Measurements from ENCODE around the gene ROR1. TPM values are rescaled to one million over a fixed set of nuclear protein-coding genes. Genes with fewer than 3 reads are reported as not detected.

ROR1 gene
- total RNA-seq, 1 donor = 52.5 TPM

GRCh38 chr1:64139877-64140276 lies 366.1 kb downstream of the ROR1 start:
- Histone ChIP-seq H3K4me1 (ENCODE audit: insufficient read depth, low read length) (peaks cover 40% of the 10 kb centered on the region), H3K79me2 (ENCODE audit: insufficient read depth, low read length) (no peaks in the 10 kb centered on the region), H3K4me3 (ENCODE audit: insufficient read depth, low read length) (no peak overlapping the region), H3K27ac (ENCODE audit: low read depth, low read length) (no peak overlapping the region), H2AFZ (ENCODE audit: low read length) (no peak overlapping the region), H3K27me3 (ENCODE audit: insufficient read depth, low read length) (no peaks in the 10 kb centered on the region), H4K20me1 (ENCODE audit: insufficient read depth, low read length) (no peaks in the 10 kb centered on the region), H3K36me3 (ENCODE audit: insufficient read depth, low read length) (peaks cover 40% of the 10 kb centered on the region), H3K9me3 (ENCODE audit: low read depth, low read length) (no peaks in the 10 kb centered on the region), H3K4me2 (ENCODE audit: insufficient read depth, low read length) (no peak overlapping the region)
- no peak for DNase-seq (ENCODE audit: insufficient read length, low spot score, missing footprints)
- TF ChIP-seq, protein P1, sequence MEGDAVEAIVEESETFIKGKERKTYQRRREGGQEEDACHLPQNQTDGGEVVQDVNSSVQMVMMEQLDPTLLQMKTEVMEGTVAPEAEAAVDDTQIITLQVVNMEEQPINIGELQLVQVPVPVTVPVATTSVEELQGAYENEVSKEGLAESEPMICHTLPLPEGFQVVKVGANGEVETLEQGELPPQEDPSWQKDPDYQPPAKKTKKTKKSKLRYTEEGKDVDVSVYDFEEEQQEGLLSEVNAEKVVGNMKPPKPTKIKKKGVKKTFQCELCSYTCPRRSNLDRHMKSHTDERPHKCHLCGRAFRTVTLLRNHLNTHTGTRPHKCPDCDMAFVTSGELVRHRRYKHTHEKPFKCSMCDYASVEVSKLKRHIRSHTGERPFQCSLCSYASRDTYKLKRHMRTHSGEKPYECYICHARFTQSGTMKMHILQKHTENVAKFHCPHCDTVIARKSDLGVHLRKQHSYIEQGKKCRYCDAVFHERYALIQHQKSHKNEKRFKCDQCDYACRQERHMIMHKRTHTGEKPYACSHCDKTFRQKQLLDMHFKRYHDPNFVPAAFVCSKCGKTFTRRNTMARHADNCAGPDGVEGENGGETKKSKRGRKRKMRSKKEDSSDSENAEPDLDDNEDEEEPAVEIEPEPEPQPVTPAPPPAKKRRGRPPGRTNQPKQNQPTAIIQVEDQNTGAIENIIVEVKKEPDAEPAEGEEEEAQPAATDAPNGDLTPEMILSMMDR (IDR thresholded peaks at IDR 0.05; ENCODE audit: extremely low read depth, low read depth, low read length) = no peak

GRCh38 chr1:64140596-64140995 lies 366.8 kb downstream of the ROR1 start:
- no peak for DNase-seq (ENCODE audit: insufficient read length, low spot score, missing footprints)
- Histone ChIP-seq H3K27ac (ENCODE audit: low read depth, low read length) (no peak overlapping the region), H3K36me3 (ENCODE audit: insufficient read depth, low read length) (peaks cover 41% of the 10 kb centered on the region), H4K20me1 (ENCODE audit: insufficient read depth, low read length) (no peaks in the 10 kb centered on the region), H3K4me1 (ENCODE audit: insufficient read depth, low read length) (peaks cover 33% of the 10 kb centered on the region), H3K79me2 (ENCODE audit: insufficient read depth, low read length) (no peaks in the 10 kb centered on the region), H3K4me3 (ENCODE audit: insufficient read depth, low read length) (no peak overlapping the region), H3K4me2 (ENCODE audit: insufficient read depth, low read length) (no peak overlapping the region), H2AFZ (ENCODE audit: low read length) (no peak overlapping the region), H3K9me3 (ENCODE audit: low read depth, low read length) (no peaks in the 10 kb centered on the region), H3K27me3 (ENCODE audit: insufficient read depth, low read length) (no peaks in the 10 kb centered on the region)
- TF ChIP-seq, protein P1 (IDR thresholded peaks at IDR 0.05; ENCODE audit: extremely low read depth, low read depth, low read length) = no peak

GRCh38 chr1:64147045-64147724 lies 373.4 kb downstream of the ROR1 start:
- no peaks in the 10 kb centered on the region for H4K20me1 ChIP-seq (ENCODE audit: insufficient read depth, low read length)
- H3K27me3 ChIP-seq (ENCODE audit: insufficient read depth, low read length) = no peaks in the 10 kb centered on the region
- H3K9me3 ChIP-seq (ENCODE audit: low read depth, low read length) = no peaks in the 10 kb centered on the region
- no peak overlapping the region for H3K4me2 ChIP-seq (ENCODE audit: insufficient read depth, low read length)
- H3K79me2 ChIP-seq (ENCODE audit: insufficient read depth, low read length) = no peaks in the 10 kb centered on the region
- no peak overlapping the region for H3K4me3 ChIP-seq (ENCODE audit: insufficient read depth, low read length)
- TF ChIP-seq, protein P1 (IDR thresholded peaks at IDR 0.05; ENCODE audit: extremely low read depth, low read depth, low read length) = no peak
- no peak overlapping the region for H3K27ac ChIP-seq (ENCODE audit: low read depth, low read length)
- DNase-seq (ENCODE audit: insufficient read length, low spot score, missing footprints) = no peak
- peaks cover 22% of the 10 kb centered on the region for H3K36me3 ChIP-seq (ENCODE audit: insufficient read depth, low read length)
- H3K4me1 ChIP-seq (ENCODE audit: insufficient read depth, low read length) = peaks cover 9% of the 10 kb centered on the region
- H2AFZ ChIP-seq (ENCODE audit: low read length) = no peak overlapping the region

DNA sequence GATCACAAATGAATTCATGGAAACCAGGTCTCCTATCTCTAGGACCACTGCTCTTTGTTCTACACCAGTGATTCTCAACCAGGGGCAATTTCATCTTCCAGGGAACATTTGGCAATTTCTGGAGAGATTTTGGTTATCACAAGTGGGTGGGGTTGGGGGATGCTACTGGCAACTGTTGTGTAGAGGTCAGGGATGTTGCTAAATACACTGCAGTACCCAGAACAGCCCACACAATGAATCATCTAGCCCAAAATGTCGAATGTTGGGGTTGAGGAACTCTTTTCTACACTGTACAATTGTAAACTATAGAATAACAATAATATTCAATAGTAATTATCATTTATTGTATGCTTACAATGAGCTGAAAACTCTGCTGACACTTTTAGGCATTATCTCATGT lies 373.9 kb downstream of the ROR1 start:
- H3K9me3 ChIP-seq (ENCODE audit: low read depth, low read length) = no peaks in the 10 kb centered on the region
- no peaks in the 10 kb centered on the region for H4K20me1 ChIP-seq (ENCODE audit: insufficient read depth, low read length)
- H3K4me3 ChIP-seq (ENCODE audit: insufficient read depth, low read length) = no peak overlapping the region
- H3K79me2 ChIP-seq (ENCODE audit: insufficient read depth, low read length) = no peaks in the 10 kb centered on the region
- no peaks in the 10 kb centered on the region for H3K27me3 ChIP-seq (ENCODE audit: insufficient read depth, low read length)
- H3K4me2 ChIP-seq (ENCODE audit: insufficient read depth, low read length) = no peak overlapping the region
- no peak overlapping the region for H2AFZ ChIP-seq (ENCODE audit: low read length)
- H3K27ac ChIP-seq (ENCODE audit: low read depth, low read length) = no peak overlapping the region
- no peak for DNase-seq (ENCODE audit: insufficient read length, low spot score, missing footprints)
- TF ChIP-seq, protein P1 (IDR thresholded peaks at IDR 0.05; ENCODE audit: extremely low read depth, low read depth, low read length) = no peak
- H3K4me1 ChIP-seq (ENCODE audit: insufficient read depth, low read length) = peaks cover 9% of the 10 kb centered on the region
- H3K36me3 ChIP-seq (ENCODE audit: insufficient read depth, low read length) = peaks cover 16% of the 10 kb centered on the region

Measured in osteoblast (primary cell).